Endometrium (tissue), 2 donors: ENCODE measurements around the gene USP17L15.
"Not testable (repeated sequence)": the region's sequence is repeated elsewhere in the genome, so short reads cannot be mapped to it uniquely, and the experiment has no call there.

Experiments used
- FAIRE-seq: peaks from 2 replicates; lab custom pipeline; 2012; peaks lifted over from hg19 to GRCh38; lab: Jason Lieb, UNC
- donor health status: control.
- donor health status: control.

Gene USP17L15

GRCh38 chr4:9234085-9234484 is at the start of gene USP17L15:
Gene USP17L15 (plus strand): TSS chr4:9234385. CDS start chr4:9234385, 0 bp downstream.
- not testable (repeated sequence) for FAIRE-seq

- not testable (repeated sequence) for FAIRE-seq
Measured at GRCh38 chr4:9210357-9210756, 23.8 kb upstream of the USP17L15 start, which contains the start of gene USP17L10. Gene USP17L10 (plus strand): TSS chr4:9210657. CDS start chr4:9210657, 0 bp downstream.

DNA sequence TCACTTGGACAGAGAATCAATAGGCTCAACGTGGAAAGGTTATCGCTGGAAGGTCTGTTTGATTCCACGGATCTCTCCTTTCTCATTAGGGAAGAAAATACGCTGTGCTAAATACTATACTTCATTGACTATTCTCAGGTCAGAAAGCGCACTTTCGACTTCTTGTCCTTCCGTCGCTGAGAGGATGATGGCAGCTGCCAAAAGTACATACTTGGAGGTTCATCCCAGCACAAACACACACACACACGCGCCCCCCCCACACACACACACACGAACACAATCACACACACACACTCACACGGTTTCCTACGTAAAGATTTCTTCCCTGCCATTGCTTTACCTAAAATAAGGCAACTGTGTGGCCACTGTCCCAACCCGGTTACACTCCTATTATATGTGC is 19.5 kb upstream of the USP17L15 start:
- not testable (repeated sequence) for FAIRE-seq

DNA sequence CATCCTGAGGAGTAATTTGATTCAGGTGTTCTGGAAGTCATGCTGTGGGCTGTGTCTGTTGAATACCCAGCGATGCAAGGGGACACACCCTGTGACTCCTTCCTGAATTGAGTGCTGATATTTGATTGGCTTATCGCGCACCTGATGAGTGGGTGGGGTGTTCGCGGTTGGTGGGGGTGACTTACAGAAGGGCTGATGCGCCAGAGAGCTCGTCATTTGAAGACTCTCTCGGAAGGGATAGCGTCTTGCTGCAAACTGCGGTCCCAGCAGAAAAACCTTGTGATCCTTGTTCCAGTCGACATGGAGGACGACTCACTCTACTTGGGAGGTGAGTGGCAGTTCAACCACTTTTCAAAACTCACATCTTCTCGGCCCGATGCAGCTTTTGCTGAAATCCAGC is 19.1 kb upstream of the USP17L15 start, which contains the start of gene USP17L11:
USP17L11 (plus strand) TSS at position 301 of the 400 bp plus-strand sequence; CDS start at position 301, 0 bp downstream.
- FAIRE-seq, result not testable (repeated sequence)

DNA sequence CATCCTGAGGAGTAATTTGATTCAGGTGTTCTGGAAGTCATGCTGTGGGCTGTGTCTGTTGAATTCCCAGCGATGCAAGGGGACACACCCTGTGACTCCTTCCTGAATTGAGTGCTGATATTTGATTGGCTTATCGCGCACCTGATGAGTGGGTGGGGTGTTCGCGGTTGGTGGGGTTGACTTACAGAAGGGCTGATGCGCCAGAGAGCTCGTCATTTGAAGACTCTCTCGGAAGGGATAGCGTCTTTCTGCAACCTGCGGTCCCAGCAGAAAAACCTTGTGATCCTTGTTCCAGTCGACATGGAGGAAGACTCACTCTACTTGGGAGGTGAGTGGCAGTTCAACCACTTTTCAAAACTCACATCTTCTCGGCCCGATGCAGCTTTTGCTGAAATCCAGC is 14.3 kb upstream of the USP17L15 start, which contains the start of gene USP17L12:
USP17L12 (plus strand) TSS at position 301 of the 400 bp plus-strand sequence; CDS start at position 301, 0 bp downstream.
- FAIRE-seq, result not testable (repeated sequence)

DNA sequence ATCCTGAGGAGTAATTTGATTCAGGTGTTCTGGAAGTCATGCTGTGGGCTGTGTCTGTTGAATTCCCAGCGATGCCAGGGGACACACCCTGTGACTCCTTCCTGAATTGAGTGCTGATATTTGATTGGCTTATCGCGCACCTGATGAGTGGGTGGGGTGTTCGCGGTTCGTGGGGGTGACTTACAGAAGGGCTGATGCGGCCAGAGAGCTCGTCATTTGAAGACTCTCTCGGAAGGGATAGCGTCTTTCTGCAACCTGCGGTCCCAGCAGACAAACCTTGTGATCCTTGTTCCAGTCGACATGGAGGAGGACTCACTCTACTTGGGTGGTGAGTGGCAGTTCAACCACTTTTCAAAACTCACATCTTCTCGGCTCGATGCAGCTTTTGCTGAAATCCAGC is 9.6 kb upstream of the USP17L15 start, which contains the start of gene USP17L13:
USP17L13 (plus strand) TSS at position 301 of the 400 bp plus-strand sequence; CDS start at position 301, 0 bp downstream.
- not testable (repeated sequence) for FAIRE-seq

DNA sequence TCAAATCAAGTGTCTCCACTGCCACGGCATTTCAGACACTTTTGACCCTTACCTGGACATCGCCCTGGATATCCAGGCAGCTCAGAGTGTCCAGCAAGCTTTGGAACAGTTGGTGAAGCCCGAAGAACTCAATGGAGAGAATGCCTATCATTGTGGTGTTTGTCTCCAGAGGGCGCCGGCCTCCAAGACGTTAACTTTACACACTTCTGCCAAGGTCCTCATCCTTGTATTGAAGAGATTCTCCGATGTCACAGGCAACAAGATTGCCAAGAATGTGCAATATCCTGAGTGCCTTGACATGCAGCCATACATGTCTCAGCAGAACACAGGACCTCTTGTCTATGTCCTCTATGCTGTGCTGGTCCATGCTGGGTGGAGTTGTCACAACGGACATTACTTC is 3.9 kb upstream of the USP17L15 start:
- not testable (repeated sequence) for FAIRE-seq

DNA sequence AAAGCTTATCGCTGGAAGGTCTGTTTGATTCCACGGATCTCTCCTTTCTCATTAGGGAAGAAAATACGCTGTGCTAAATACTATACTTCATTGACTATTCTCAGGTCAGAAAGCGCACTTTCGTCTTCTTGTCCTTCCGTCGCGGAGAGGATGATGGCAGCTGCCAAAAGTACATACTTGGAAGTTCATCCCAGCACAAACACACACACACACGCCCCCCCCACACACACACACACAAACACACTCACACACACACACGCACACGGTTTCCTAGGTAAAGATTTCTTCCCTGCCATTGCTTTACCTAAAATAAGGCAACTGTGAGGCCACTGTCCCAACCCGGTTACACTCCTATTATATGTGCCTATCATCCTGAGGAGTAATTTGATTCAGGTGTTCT is 4.3 kb downstream of the USP17L15 start:
- FAIRE-seq, result not testable (repeated sequence)

DNA sequence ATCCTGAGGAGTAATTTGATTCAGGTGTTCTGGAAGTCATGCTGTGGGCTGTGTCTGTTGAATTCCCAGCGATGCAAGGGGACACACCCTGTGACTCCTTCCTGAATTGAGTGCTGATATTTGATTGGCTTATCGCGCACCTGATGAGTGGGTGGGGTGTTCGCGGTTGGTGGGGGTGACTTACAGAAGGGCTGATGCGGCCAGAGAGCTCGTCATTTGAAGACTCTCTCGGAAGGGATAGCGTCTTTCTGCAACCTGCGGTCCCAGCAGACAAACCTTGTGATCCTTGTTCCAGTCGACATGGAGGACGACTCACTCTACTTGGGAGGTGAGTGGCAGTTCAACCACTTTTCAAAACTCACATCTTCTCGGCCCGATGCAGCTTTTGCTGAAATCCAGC is 9.4 kb downstream of the USP17L15 start, which contains the start of gene USP17L17:
USP17L17 (plus strand) TSS at position 301 of the 400 bp plus-strand sequence; CDS start at position 301, 0 bp downstream.
- FAIRE-seq, result not testable (repeated sequence)

- FAIRE-seq, result not testable (repeated sequence)
Measured at GRCh38 chr4:9247953-9248680, 13.9 kb downstream of the USP17L15 start, which contains the start of gene USP17L18. Gene USP17L18 (plus strand): TSS chr4:9248630. CDS start chr4:9248630, 0 bp downstream.

DNA sequence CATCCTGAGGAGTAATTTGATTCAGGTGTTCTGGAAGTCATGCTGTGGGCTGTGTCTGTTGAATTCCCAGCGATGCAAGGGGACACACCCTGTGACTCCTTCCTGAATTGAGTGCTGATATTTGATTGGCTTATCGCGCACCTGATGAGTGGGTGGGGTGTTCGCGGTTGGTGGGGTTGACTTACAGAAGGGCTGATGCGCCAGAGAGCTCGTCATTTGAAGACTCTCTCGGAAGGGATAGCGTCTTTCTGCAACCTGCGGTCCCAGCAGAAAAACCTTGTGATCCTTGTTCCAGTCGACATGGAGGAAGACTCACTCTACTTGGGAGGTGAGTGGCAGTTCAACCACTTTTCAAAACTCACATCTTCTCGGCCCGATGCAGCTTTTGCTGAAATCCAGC is 18.9 kb downstream of the USP17L15 start, which contains the start of gene USP17L19:
USP17L19 (plus strand) TSS at position 301 of the 400 bp plus-strand sequence; CDS start at position 301, 0 bp downstream.
- not testable (repeated sequence) for FAIRE-seq

DNA sequence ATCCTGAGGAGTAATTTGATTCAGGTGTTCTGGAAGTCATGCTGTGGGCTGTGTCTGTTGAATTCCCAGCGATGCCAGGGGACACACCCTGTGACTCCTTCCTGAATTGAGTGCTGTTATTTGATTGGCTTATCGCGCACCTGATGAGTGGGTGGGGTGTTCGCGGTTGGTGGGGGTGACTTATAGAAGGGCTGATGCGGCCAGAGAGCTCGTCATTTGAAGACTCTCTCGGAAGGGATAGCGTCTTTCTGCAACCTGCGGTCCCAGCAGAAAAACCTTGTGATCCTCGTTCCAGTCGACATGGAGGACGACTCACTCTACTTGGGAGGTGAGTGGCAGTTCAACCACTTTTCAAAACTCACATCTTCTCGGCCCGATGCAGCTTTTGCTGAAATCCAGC is 23.6 kb downstream of the USP17L15 start, which contains the start of gene USP17L20:
USP17L20 (plus strand) TSS at position 301 of the 400 bp plus-strand sequence; CDS start at position 301, 0 bp downstream.
- not testable (repeated sequence) for FAIRE-seq

GRCh38 chr4:9262572-9262971 is 28.4 kb downstream of the USP17L15 start, which contains the start of gene USP17L21:
Gene USP17L21 (plus strand): TSS chr4:9262872. CDS start chr4:9262872, 0 bp downstream.
- FAIRE-seq, result not testable (repeated sequence)

GRCh38 chr4:9267319-9267718 is 33.1 kb downstream of the USP17L15 start, which contains the start of gene USP17L22:
Gene USP17L22 (plus strand): TSS chr4:9267619. CDS start chr4:9267619, 0 bp downstream.
- not testable (repeated sequence) for FAIRE-seq

- not testable (repeated sequence) for FAIRE-seq
Measured at GRCh38 chr4:9271719-9272118, 37.5 kb downstream of the USP17L15 start.
